ENCODE data around the gene WIZ. TPM values are rescaled to one million over a fixed set of nuclear protein-coding genes. Genes with fewer than 3 reads are reported as not detected.

Gene WIZ
- total and polyA plus RNA-seq, 5 donors from 2014 or later: 0.25 to 17.6 (median 1.0) TPM

GRCh38 chr19:15390814-15391213 is 58.9 kb downstream of the WIZ start:
- Histone ChIP-seq H3K36me3 (ENCODE audit: control insufficient read depth, insufficient read depth, low read length) (peaks cover 43% of the 10 kb centered on the region), H3K27ac (ENCODE audit: insufficient read depth, low read length, poor library complexity, severe bottlenecking) (no peak overlapping the region), H3K27me3 (ENCODE audit: control insufficient read depth, insufficient read depth, low read length) (no peaks in the 10 kb centered on the region), H3K4me1 (ENCODE audit: control insufficient read depth, insufficient read depth, low read length, poor library complexity, severe bottlenecking) (no peaks in the 10 kb centered on the region), H3K9me3 (ENCODE audit: control insufficient read depth in 2 of 2, low read length in 2 of 2) (no peaks in the 10 kb centered on the region), H3K4me3 (ENCODE audit: low read depth, low read length) (no peak overlapping the region)
- H3K4me3 Mint-ChIP-seq: no peak overlapping the region
- ATAC-seq (ENCODE audit: low read depth in 2 of 2) (no peak), DNase-seq (no peak)
- H3K9me3 Mint-ChIP-seq: peaks cover 0 to 1% (median 0%) of the 10 kb centered on the region in 7 donors
- no peaks in the 10 kb centered on the region for H3K27me3 Mint-ChIP-seq
- H3K4me1 Mint-ChIP-seq: peaks cover 9 to 17% (median 13%) of the 10 kb centered on the region in 4 donors
- H3K36me3 Mint-ChIP-seq: peaks cover 18% of the 10 kb centered on the region
- H3K27ac Mint-ChIP-seq: peak overlapping the region in 2 of 3 donors; percentile 0 to 66

- Mint-ChIP-seq H3K4me3 (peak overlapping the region in 2 of 4 donors; percentile 19 to 67), H3K27ac (peak overlapping the region in 2 of 3 donors; percentile 35 to 99), H3K4me1 (peaks cover 4 to 35% (median 18%) of the 10 kb centered on the region in 4 donors), H3K9me3 (peaks cover 0 to 2% (median 0%) of the 10 kb centered on the region in 7 donors), H3K27me3 (no peaks in the 10 kb centered on the region), H3K36me3 (no peaks in the 10 kb centered on the region)
- DNase-seq (no peak), ATAC-seq (ENCODE audit: low read depth in 2 of 2) (no peak)
- Histone ChIP-seq H3K4me3 (ENCODE audit: low read depth, low read length) (no peak overlapping the region), H3K9me3 (ENCODE audit: control insufficient read depth in 2 of 2, low read length in 2 of 2) (no peaks in the 10 kb centered on the region), H3K36me3 (ENCODE audit: control insufficient read depth, insufficient read depth, low read length) (peaks cover 8% of the 10 kb centered on the region), H3K27ac (ENCODE audit: insufficient read depth, low read length, poor library complexity, severe bottlenecking) (no peak overlapping the region), H3K4me1 (ENCODE audit: control insufficient read depth, insufficient read depth, low read length, poor library complexity, severe bottlenecking) (peaks cover 22% of the 10 kb centered on the region), H3K27me3 (ENCODE audit: control insufficient read depth, insufficient read depth, low read length) (no peaks in the 10 kb centered on the region)
These were observed 67.9 kb downstream of the WIZ start for GRCh38 chr19:15381864-15382263.

GRCh38 chr19:15381429-15381828 is 68.3 kb downstream of the WIZ start:
- no peak overlapping the region for H3K4me3 ChIP-seq (ENCODE audit: low read depth, low read length)
- no peaks in the 10 kb centered on the region for H3K9me3 ChIP-seq (ENCODE audit: control insufficient read depth in 2 of 2, low read length in 2 of 2)
- peaks cover 0 to 2% (median 0%) of the 10 kb centered on the region in 7 donors for H3K9me3 Mint-ChIP-seq
- peak overlapping the region; percentile 18 to 91 (median 64) for H3K4me3 Mint-ChIP-seq
- H3K36me3 ChIP-seq (ENCODE audit: control insufficient read depth, insufficient read depth, low read length): peaks cover 4% of the 10 kb centered on the region
- H3K27me3 Mint-ChIP-seq: no peaks in the 10 kb centered on the region
- ATAC-seq (ENCODE audit: low read depth in 2 of 2) (no peak), DNase-seq (no peak)
- H3K4me1 Mint-ChIP-seq: peaks cover 8 to 39% (median 21%) of the 10 kb centered on the region in 4 donors
- no peak overlapping the region for H3K27ac ChIP-seq (ENCODE audit: insufficient read depth, low read length, poor library complexity, severe bottlenecking)
- peaks cover 27% of the 10 kb centered on the region for H3K4me1 ChIP-seq (ENCODE audit: control insufficient read depth, insufficient read depth, low read length, poor library complexity, severe bottlenecking)
- H3K27ac Mint-ChIP-seq: peak overlapping the region; percentile 34 to 99 (median 35)
- H3K36me3 Mint-ChIP-seq: no peaks in the 10 kb centered on the region
- no peaks in the 10 kb centered on the region for H3K27me3 ChIP-seq (ENCODE audit: control insufficient read depth, insufficient read depth, low read length)

GRCh38 chr19:15379999-15380647 is 69.6 kb downstream of the WIZ start:
- DNase-seq (peak in 1 of 3 donors; percentile 50), ATAC-seq (ENCODE audit: low read depth in 2 of 2) (peak; percentile 25)
- H3K27ac ChIP-seq (ENCODE audit: insufficient read depth, low read length, poor library complexity, severe bottlenecking): peak overlapping the region; percentile 98
- H3K4me1 ChIP-seq (ENCODE audit: control insufficient read depth, insufficient read depth, low read length, poor library complexity, severe bottlenecking): peaks cover 27% of the 10 kb centered on the region
- Mint-ChIP-seq H3K27ac (peak overlapping the region; percentile 60 to 99 (median 89)), H3K4me3 (peak overlapping the region; percentile 94 to 99 (median 98)), H3K36me3 (no peaks in the 10 kb centered on the region), H3K4me1 (peaks cover 8 to 46% (median 22%) of the 10 kb centered on the region in 4 donors), H3K27me3 (no peaks in the 10 kb centered on the region), H3K9me3 (peaks cover 0 to 2% (median 0%) of the 10 kb centered on the region in 7 donors)
- H3K4me3 ChIP-seq (ENCODE audit: low read depth, low read length): no peak overlapping the region
- no peaks in the 10 kb centered on the region for H3K9me3 ChIP-seq (ENCODE audit: control insufficient read depth in 2 of 2, low read length in 2 of 2)
- H3K36me3 ChIP-seq (ENCODE audit: control insufficient read depth, insufficient read depth, low read length): peaks cover 2% of the 10 kb centered on the region
- no peaks in the 10 kb centered on the region for H3K27me3 ChIP-seq (ENCODE audit: control insufficient read depth, insufficient read depth, low read length)

- Histone ChIP-seq H3K36me3 (ENCODE audit: control insufficient read depth, insufficient read depth, low read length) (peaks cover 7% of the 10 kb centered on the region), H3K27ac (ENCODE audit: insufficient read depth, low read length, poor library complexity, severe bottlenecking) (peak within 1 kb of the TSS; percentile 98), H3K9me3 (ENCODE audit: control insufficient read depth in 2 of 2, low read length in 2 of 2) (no peaks in the 10 kb centered on the region), H3K4me1 (ENCODE audit: control insufficient read depth, insufficient read depth, low read length, poor library complexity, severe bottlenecking) (peaks cover 27% of the 10 kb centered on the region), H3K27me3 (ENCODE audit: control insufficient read depth, insufficient read depth, low read length) (no peaks in the 10 kb centered on the region), H3K4me3 (ENCODE audit: low read depth, low read length) (peak within 1 kb of the TSS; percentile 98)
- Mint-ChIP-seq H3K4me1 (peaks cover 8 to 52% (median 22%) of the 10 kb centered on the region in 4 donors), H3K27ac (peak within 1 kb of the TSS; percentile 98 to 99 (median 98)), H3K9me3 (peaks cover 0 to 2% (median 0%) of the 10 kb centered on the region in 7 donors), H3K27me3 (no peaks in the 10 kb centered on the region), H3K36me3 (no peaks in the 10 kb centered on the region), H3K4me3 (peak within 1 kb of the TSS; percentile 96 to 99 (median 98))
- peak; percentile 97 to 99 (median 98) for DNase-seq
- ATAC-seq (ENCODE audit: low read depth in 2 of 2): peak; percentile 93 to 94
These were observed 70.4 kb downstream of the WIZ start, which contains the start of gene AKAP8 for GRCh38 chr19:15379083-15379998. TSS of gene AKAP8 (minus strand) at chr19:15379787. CDS start at chr19:15379731, 56 bp downstream.

GRCh38 chr19:15378534-15379082 is 71.1 kb downstream of the WIZ start:
- peaks cover 8 to 56% (median 22%) of the 10 kb centered on the region in 4 donors for H3K4me1 Mint-ChIP-seq
- peaks cover 0 to 2% (median 0%) of the 10 kb centered on the region in 7 donors for H3K9me3 Mint-ChIP-seq
- peak overlapping the region; percentile 98 for H3K4me3 ChIP-seq (ENCODE audit: low read depth, low read length)
- peaks cover 27% of the 10 kb centered on the region for H3K4me1 ChIP-seq (ENCODE audit: control insufficient read depth, insufficient read depth, low read length, poor library complexity, severe bottlenecking)
- H3K27ac ChIP-seq (ENCODE audit: insufficient read depth, low read length, poor library complexity, severe bottlenecking): peak overlapping the region; percentile 98
- no peaks in the 10 kb centered on the region for H3K9me3 ChIP-seq (ENCODE audit: control insufficient read depth in 2 of 2, low read length in 2 of 2)
- H3K27me3 ChIP-seq (ENCODE audit: control insufficient read depth, insufficient read depth, low read length): no peaks in the 10 kb centered on the region
- H3K36me3 ChIP-seq (ENCODE audit: control insufficient read depth, insufficient read depth, low read length): peaks cover 13% of the 10 kb centered on the region
- DNase-seq: peak; percentile 26 to 72 (median 48)
- H3K4me3 Mint-ChIP-seq: peak overlapping the region; percentile 96 to 99 (median 98)
- no peaks in the 10 kb centered on the region for H3K27me3 Mint-ChIP-seq
- no peaks in the 10 kb centered on the region for H3K36me3 Mint-ChIP-seq
- no peak for ATAC-seq (ENCODE audit: low read depth in 2 of 2)
- peak overlapping the region; percentile 91 to 99 (median 98) for H3K27ac Mint-ChIP-seq

- H3K4me3 ChIP-seq (ENCODE audit: low read depth, low read length): no peak overlapping the region
- DNase-seq: no peak
- peaks cover 8% of the 10 kb centered on the region for H3K36me3 Mint-ChIP-seq
- peaks cover 8 to 42% (median 17%) of the 10 kb centered on the region in 4 donors for H3K4me1 Mint-ChIP-seq
- ATAC-seq (ENCODE audit: low read depth in 2 of 2): no peak
- H3K36me3 ChIP-seq (ENCODE audit: control insufficient read depth, insufficient read depth, low read length): peaks cover 45% of the 10 kb centered on the region
- H3K9me3 ChIP-seq (ENCODE audit: control insufficient read depth in 2 of 2, low read length in 2 of 2): no peaks in the 10 kb centered on the region
- no peaks in the 10 kb centered on the region for H3K27me3 ChIP-seq (ENCODE audit: control insufficient read depth, insufficient read depth, low read length)
- no peaks in the 10 kb centered on the region for H3K27me3 Mint-ChIP-seq
- peaks cover 0 to 2% (median 0%) of the 10 kb centered on the region in 7 donors for H3K9me3 Mint-ChIP-seq
- no peak overlapping the region for H3K27ac ChIP-seq (ENCODE audit: insufficient read depth, low read length, poor library complexity, severe bottlenecking)
- H3K4me1 ChIP-seq (ENCODE audit: control insufficient read depth, insufficient read depth, low read length, poor library complexity, severe bottlenecking): peaks cover 20% of the 10 kb centered on the region
- H3K27ac Mint-ChIP-seq: no peak overlapping the region
- H3K4me3 Mint-ChIP-seq: no peak overlapping the region
These were observed 74.8 kb downstream of the WIZ start for GRCh38 chr19:15374796-15375440.

Measured in CD4-positive, CD25-positive, alpha-beta regulatory T cell (primary cell).